OCI-LY1 (cell line): ENCODE results near the gene TRIM29.

ENCODE experiments used
- H2AFZ ChIP-seq: fragments of 200-600 bp; sonication (generic), shearing (Covaris generic); 2 replicates; pipeline ENCODE4 v1.6.0; 2014; ENCODE audit warnings: antibody characterized with exemption, mild to moderate bottlenecking, low read length
- H3F3A ChIP-seq: fragments of 200-600 bp; sonication (generic), shearing (Covaris generic); 2 replicates; pipeline ENCODE4 v1.6.0; 2014; ENCODE audit warnings: mild to moderate bottlenecking, antibody characterized with exemption, low read length, moderate library complexity; ENCODE audit not compliant: insufficient read depth
- H3K27ac ChIP-seq: fragments of 200-600 bp; sonication (generic); 2 replicates; pipeline ENCODE4 v1.5.1; 2014; ENCODE audit warnings: low read length, mixed run types, mild to moderate bottlenecking, low read depth; ENCODE audit not compliant: poor library complexity, severe bottlenecking
- H3K27me3 ChIP-seq: fragments of 200-600 bp; sonication (generic); 2 replicates; pipeline ENCODE4 v1.6.0; 2014; ENCODE audit warnings: antibody characterized with exemption, mild to moderate bottlenecking, low read length, moderate library complexity; ENCODE audit not compliant: insufficient read depth
- H3K36me3 ChIP-seq: fragments of 200-600 bp; sonication (generic); 2 replicates; pipeline ENCODE4 v1.6.1; 2014; ENCODE audit warnings: mild to moderate bottlenecking, antibody characterized with exemption, low read length, moderate library complexity, mixed read lengths; ENCODE audit not compliant: insufficient read depth
- H3K4me1 ChIP-seq: fragments of 200-600 bp; sonication (generic); 2 replicates; pipeline ENCODE4 v1.5.1; 2014; ENCODE audit warnings: mild to moderate bottlenecking, low read length, moderate library complexity; ENCODE audit not compliant: insufficient read depth, severe bottlenecking
- H3K4me2 ChIP-seq: fragments of 200-600 bp; sonication (generic), shearing (Covaris generic); 2 replicates; pipeline ENCODE4 v1.6.1; 2014; ENCODE audit warnings: low read length
- H3K4me3 ChIP-seq: fragments of 200-600 bp; sonication (generic); 2 replicates; pipeline ENCODE4 v1.5.1; 2014; ENCODE audit warnings: low read length, low read depth, mild to moderate bottlenecking, mixed read lengths; ENCODE audit not compliant: poor library complexity, severe bottlenecking
- H3K79me2 ChIP-seq: fragments of 200-600 bp; shearing (Covaris generic); 2 replicates; pipeline ENCODE4 v1.6.1; 2016; ENCODE audit warnings: mixed run types, low read length, mixed read lengths; ENCODE audit not compliant: insufficient read depth
- H3K9ac ChIP-seq: fragments of 200-600 bp; sonication (generic), shearing (Covaris generic); 2 replicates; pipeline ENCODE4 v1.6.1; 2014; ENCODE audit warnings: mild to moderate bottlenecking, low read length, mixed read lengths
- H3K9me2 ChIP-seq: fragments of 200-600 bp; sonication (generic), shearing (Covaris generic); 2 replicates; pipeline ENCODE4 v1.6.1; 2014; ENCODE audit warnings: low read depth, mild to moderate bottlenecking, low read length, mixed read lengths
- H3K9me3 ChIP-seq: fragments of 200-600 bp; shearing (Covaris generic); 2 replicates; pipeline ENCODE4 v1.6.1; 2014; ENCODE audit warnings: low read length, mixed read lengths
- H4K20me1 ChIP-seq: fragments of 200-600 bp; sonication (generic), shearing (Covaris generic); 2 replicates; pipeline ENCODE4 v1.6.0; 2016; ENCODE audit warnings: mild to moderate bottlenecking, low read length; ENCODE audit not compliant: insufficient read depth
- EZH2 ChIP-seq: fragments of 200-600 bp; sonication (generic), shearing (Covaris generic); IDR thresholded peaks from 2 replicates; pipeline ENCODE4 v1.8.0; 2017; ENCODE audit warnings: borderline replicate concordance, mixed run types, mild to moderate bottlenecking, antibody characterized with exemption, low read length, moderate library complexity, mixed read lengths
- TF ChIP-seq, protein P1 (sequence below): fragments of 200-600 bp; sonication (generic), shearing (Covaris generic); IDR thresholded peaks from 2 replicates; pipeline ENCODE4 v1.5.1; 2017; ENCODE audit warnings: mild to moderate bottlenecking, antibody characterized with exemption, low read length, moderate library complexity, mixed read lengths

Gene TRIM29

DNA sequence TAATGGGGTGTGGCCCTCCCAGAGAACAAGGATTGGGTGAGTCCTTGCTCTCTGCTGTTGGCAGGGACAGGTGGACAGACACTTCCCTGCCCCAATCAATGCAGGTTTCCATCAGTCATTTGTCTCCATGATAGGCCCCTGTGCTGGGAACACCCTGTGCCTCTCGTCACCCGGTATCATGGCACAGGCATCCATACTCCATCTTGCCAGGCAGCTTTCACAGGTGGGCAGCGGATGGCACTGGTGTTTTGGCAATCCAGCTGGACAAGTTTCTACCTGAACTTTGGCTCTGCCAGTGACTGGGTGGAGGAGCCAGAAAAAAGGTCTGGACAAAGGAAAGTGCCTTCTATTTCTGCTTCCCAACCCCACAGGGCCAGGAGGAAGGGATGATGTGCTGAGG is 47.5 kb downstream of the TRIM29 start:
- Histone ChIP-seq H3K79me2 (no peaks in the 10 kb centered on the region), H4K20me1 (no peaks in the 10 kb centered on the region), H3F3A (no peaks in the 10 kb centered on the region), H2AFZ (no peak overlapping the region), H3K4me3 (no peak overlapping the region), H3K27ac (no peak overlapping the region), H3K36me3 (no peaks in the 10 kb centered on the region; the same call in 1 of the 2 replicates), H3K27me3 (no peaks in the 10 kb centered on the region), H3K9me2 (no peaks in the 10 kb centered on the region), H3K4me1 (no peaks in the 10 kb centered on the region), H3K9ac (no peak overlapping the region), H3K9me3 (no peaks in the 10 kb centered on the region), H3K4me2 (no peak overlapping the region)
- TF ChIP-seq, protein P1, sequence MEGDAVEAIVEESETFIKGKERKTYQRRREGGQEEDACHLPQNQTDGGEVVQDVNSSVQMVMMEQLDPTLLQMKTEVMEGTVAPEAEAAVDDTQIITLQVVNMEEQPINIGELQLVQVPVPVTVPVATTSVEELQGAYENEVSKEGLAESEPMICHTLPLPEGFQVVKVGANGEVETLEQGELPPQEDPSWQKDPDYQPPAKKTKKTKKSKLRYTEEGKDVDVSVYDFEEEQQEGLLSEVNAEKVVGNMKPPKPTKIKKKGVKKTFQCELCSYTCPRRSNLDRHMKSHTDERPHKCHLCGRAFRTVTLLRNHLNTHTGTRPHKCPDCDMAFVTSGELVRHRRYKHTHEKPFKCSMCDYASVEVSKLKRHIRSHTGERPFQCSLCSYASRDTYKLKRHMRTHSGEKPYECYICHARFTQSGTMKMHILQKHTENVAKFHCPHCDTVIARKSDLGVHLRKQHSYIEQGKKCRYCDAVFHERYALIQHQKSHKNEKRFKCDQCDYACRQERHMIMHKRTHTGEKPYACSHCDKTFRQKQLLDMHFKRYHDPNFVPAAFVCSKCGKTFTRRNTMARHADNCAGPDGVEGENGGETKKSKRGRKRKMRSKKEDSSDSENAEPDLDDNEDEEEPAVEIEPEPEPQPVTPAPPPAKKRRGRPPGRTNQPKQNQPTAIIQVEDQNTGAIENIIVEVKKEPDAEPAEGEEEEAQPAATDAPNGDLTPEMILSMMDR, result no peak
- no peak for TF ChIP-seq EZH2

DNA sequence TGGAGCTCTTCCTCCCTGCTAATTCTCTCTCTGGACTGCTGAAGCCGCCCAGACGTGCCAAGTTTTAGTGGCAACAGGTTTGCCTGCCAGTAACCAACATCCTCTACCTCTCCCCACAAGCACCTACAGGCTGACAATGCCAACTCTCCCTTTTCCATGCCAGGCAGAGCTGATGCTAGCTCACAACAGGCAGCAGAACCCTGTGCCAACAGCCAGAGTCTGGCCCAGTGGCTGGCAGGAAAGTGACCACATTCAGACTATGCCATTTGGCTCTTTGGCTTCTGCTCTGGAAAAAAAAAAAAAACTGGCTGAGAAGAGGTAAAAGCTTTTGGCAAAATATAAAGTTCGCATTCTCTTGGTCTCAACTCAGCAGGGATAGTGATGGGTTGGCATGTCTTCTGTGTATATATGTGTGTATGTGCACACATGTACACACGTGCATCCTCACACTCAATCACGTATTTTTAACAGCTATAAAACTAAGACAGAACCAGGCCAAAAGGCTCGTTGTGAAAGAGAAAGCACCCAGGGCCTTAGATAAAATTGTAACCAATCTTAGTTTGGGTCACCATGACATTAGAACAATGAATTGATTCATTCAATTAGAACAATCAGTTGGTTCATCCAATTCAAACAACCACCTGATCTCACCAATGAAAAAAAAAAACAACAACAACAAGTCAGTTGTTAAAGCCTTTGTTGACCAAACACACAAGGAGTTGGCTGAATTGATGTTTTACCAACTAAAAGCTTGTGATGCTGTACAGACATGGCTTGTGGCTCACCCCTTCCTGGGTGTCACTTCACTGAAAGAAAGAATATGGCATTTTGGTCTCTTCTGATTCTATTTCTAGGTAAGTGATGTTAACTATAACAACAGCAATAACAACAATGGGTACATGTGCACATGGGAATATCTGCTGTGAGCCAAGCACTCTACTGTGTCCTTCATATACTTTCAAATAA is 48.6 kb downstream of the TRIM29 start:
- no peak overlapping the region for H3K9ac ChIP-seq
- no peaks in the 10 kb centered on the region for H3K27me3 ChIP-seq
- H4K20me1 ChIP-seq, result no peaks in the 10 kb centered on the region
- H3K4me3 ChIP-seq, result no peak overlapping the region
- no peaks in the 10 kb centered on the region for H3K4me1 ChIP-seq
- H3K9me2 ChIP-seq, result no peaks in the 10 kb centered on the region
- H3K9me3 ChIP-seq, result no peaks in the 10 kb centered on the region
- H3F3A ChIP-seq, result no peaks in the 10 kb centered on the region
- H2AFZ ChIP-seq, result no peak overlapping the region
- no peak for TF ChIP-seq EZH2
- TF ChIP-seq, protein P1, result no peak
- H3K36me3 ChIP-seq, result no peaks in the 10 kb centered on the region; the same call in 1 of the 2 replicates
- H3K79me2 ChIP-seq, result no peaks in the 10 kb centered on the region
- H3K27ac ChIP-seq, result no peak overlapping the region
- H3K4me2 ChIP-seq, result no peak overlapping the region

DNA sequence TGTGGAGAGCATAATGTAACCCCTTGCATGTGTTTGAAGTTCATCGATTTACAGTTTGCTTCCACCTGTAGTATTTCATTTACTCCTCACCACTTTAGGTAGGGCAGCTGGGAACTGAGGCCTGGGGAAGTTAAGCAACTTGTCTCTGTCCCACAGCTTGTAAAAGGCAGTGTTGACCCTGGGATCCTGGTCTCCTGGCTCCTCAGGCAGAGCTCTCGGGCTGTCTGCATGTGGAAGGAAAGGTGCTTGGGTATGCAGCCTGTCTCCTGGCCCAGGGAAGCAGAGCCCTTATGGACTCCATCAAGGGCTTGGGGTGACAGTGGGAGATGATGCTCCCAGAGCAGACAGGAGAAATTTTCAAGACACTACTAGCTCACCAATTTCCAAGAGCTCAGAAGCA is 49.9 kb downstream of the TRIM29 start:
- Histone ChIP-seq H3K9me2 (no peaks in the 10 kb centered on the region), H3K27ac (no peak overlapping the region), H4K20me1 (no peaks in the 10 kb centered on the region), H3K4me3 (no peak overlapping the region), H3K27me3 (no peaks in the 10 kb centered on the region), H3F3A (no peaks in the 10 kb centered on the region), H3K9ac (no peak overlapping the region), H3K36me3 (no peaks in the 10 kb centered on the region; the same call in 1 of the 2 replicates), H2AFZ (no peak overlapping the region), H3K79me2 (no peaks in the 10 kb centered on the region), H3K4me1 (no peaks in the 10 kb centered on the region), H3K4me2 (no peak overlapping the region), H3K9me3 (no peaks in the 10 kb centered on the region)
- TF ChIP-seq, protein P1, result no peak
- no peak for TF ChIP-seq EZH2
